OCI-LY3 (cell line): ENCODE results near the gene GJB6.
A peak's percentile ranks its signal among the peaks of the same experiment; 100 is the strongest.

ENCODE experiments used
- H2AFZ ChIP-seq: fragments of 200-600, 300-600 bp; shearing (Covaris generic); 2 replicates; pipeline ENCODE4 v1.6.0; 2014; ENCODE audit warnings: antibody characterized with exemption, low read depth, low read length
- H3K27ac ChIP-seq: fragments of 200-600, 300-600 bp; sonication (generic); 2 replicates; pipeline ENCODE4 v1.5.1; 2014; ENCODE audit warnings: mild to moderate bottlenecking, low read length, moderate library complexity, mixed read lengths
- H3K27me3 ChIP-seq: fragments of 200-600, 300-600 bp; sonication (generic); 2 replicates; pipeline ENCODE4 v1.6.1; 2014; ENCODE audit warnings: low read depth, low read length, mixed read lengths
- H3K36me3 ChIP-seq: fragments of 200-600, 300-600 bp; sonication (generic); replicated peaks from 2 replicates; pipeline ENCODE3; 2014; ENCODE audit warnings: low read depth, low read length, mixed read lengths
- H3K4me1 ChIP-seq: fragments of 300-600, 200-600 bp; sonication (generic); 2 replicates; pipeline ENCODE4 v1.6.1; 2014; ENCODE audit warnings: low read length, mixed read lengths
- H3K4me2 ChIP-seq: fragments of 200-600, 300-600 bp; sonication (generic); 2 replicates; pipeline ENCODE4 v1.6.1; 2014; ENCODE audit warnings: low read length, mixed read lengths
- H3K4me3 ChIP-seq: fragments of 300-600, 200-600 bp; sonication (generic); 2 replicates; pipeline ENCODE4 v1.5.1; 2014; ENCODE audit warnings: antibody characterized with exemption, mild to moderate bottlenecking, low read length, moderate library complexity
- H3K79me2 ChIP-seq: fragments of 300-600, 200-600 bp; shearing (Covaris generic); 2 replicates; pipeline ENCODE4 v1.6.1; 2014; ENCODE audit warnings: mild to moderate bottlenecking, low read length, mixed read lengths
- H3K9ac ChIP-seq: fragments of 300-600, 200-600 bp; shearing (Covaris generic); 2 replicates; pipeline ENCODE4 v1.6.0; 2014; ENCODE audit warnings: mild to moderate bottlenecking, low read length, moderate library complexity
- H3K9me3 ChIP-seq: fragments of 200-600, 300-600 bp; shearing (Covaris generic); 2 replicates; pipeline ENCODE4 v1.6.1; 2014; ENCODE audit warnings: low read length, mixed read lengths; ENCODE audit not compliant: insufficient read depth
- H4K20me1 ChIP-seq: fragments of 200-600, 300-600 bp; sonication (generic); 2 replicates; pipeline ENCODE4 v1.6.1; 2016; ENCODE audit warnings: low read length, mixed read lengths; ENCODE audit not compliant: insufficient read depth
- EZH2phosphoT487 ChIP-seq: fragments of 200-600 bp; shearing (Covaris generic); IDR thresholded peaks from 2 replicates; pipeline ENCODE4 v1.6.1; 2018; ENCODE audit warnings: antibody characterized with exemption, mixed run types, low read depth
- TF ChIP-seq, protein P1 (sequence below): fragments of 200-600, 300-600 bp; sonication (generic); IDR thresholded peaks from 2 replicates; pipeline ENCODE4 v1.5.1; 2014; ENCODE audit warnings: antibody characterized with exemption, low read length, low read depth

The GJB6 gene

DNA sequence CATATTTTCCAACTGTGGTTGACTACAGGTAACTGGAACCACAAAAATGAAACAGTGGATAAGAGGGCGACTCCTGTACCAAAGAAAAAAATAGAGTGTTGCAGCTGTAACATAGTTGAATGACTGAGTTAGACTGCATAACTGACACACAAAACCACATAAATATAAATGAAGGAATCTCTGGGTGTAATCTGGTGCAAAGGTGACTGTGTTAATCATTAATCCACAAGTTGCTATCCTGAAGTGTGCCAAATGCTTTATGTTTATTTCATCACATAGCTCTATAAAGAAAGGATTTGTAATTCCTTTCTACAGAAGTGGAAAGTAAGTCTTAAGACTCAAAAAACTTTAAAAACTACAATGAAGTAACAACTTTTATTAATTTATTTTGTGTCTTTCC is 33.3 kb downstream of the GJB6 start:
- H3K4me3 ChIP-seq: no peak overlapping the region
- no peak overlapping the region for H3K9ac ChIP-seq
- H3K27ac ChIP-seq: no peak overlapping the region
- no peak overlapping the region for H3K4me2 ChIP-seq
- no peak overlapping the region for H2AFZ ChIP-seq
- TF ChIP-seq, protein P1, sequence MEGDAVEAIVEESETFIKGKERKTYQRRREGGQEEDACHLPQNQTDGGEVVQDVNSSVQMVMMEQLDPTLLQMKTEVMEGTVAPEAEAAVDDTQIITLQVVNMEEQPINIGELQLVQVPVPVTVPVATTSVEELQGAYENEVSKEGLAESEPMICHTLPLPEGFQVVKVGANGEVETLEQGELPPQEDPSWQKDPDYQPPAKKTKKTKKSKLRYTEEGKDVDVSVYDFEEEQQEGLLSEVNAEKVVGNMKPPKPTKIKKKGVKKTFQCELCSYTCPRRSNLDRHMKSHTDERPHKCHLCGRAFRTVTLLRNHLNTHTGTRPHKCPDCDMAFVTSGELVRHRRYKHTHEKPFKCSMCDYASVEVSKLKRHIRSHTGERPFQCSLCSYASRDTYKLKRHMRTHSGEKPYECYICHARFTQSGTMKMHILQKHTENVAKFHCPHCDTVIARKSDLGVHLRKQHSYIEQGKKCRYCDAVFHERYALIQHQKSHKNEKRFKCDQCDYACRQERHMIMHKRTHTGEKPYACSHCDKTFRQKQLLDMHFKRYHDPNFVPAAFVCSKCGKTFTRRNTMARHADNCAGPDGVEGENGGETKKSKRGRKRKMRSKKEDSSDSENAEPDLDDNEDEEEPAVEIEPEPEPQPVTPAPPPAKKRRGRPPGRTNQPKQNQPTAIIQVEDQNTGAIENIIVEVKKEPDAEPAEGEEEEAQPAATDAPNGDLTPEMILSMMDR: no peak
- TF ChIP-seq EZH2phosphoT487: no peak
- peaks cover 19% of the 10 kb centered on the region for H3K27me3 ChIP-seq
- H3K4me1 ChIP-seq: peaks cover 4% of the 10 kb centered on the region; the same call in 1 of the 2 replicates
- H3K79me2 ChIP-seq: no peaks in the 10 kb centered on the region
- H3K9me3 ChIP-seq: no peaks in the 10 kb centered on the region
- no peaks in the 10 kb centered on the region for H3K36me3 ChIP-seq
- H4K20me1 ChIP-seq: no peaks in the 10 kb centered on the region

DNA sequence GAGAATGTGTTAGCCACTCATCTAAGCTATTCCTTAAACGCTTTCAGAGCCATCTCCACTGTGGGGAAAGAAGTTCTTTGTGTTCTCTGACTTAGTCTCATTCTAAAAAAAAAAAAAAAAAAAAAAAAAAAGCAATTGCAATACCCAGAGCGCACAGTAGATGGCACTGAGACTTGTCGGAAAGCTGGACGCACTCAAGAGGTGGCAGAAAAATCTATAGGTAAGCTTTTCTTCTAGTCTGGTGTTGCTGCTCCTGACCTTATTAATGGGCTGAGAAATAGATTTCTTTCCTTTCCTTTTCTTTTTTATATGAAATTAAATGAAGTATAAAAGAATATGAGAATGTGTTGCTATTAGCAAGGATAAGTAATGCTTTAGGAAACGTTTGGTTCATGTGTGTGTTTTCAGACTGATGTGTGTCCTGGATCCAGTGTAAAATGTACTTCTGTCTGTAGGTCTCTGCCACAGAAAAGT is 34.7 kb downstream of the GJB6 start:
- Histone ChIP-seq H2AFZ (peak overlapping the region; percentile 3; the same call in 1 of the 2 replicates), H3K4me2 (peak overlapping the region; percentile 46)

DNA sequence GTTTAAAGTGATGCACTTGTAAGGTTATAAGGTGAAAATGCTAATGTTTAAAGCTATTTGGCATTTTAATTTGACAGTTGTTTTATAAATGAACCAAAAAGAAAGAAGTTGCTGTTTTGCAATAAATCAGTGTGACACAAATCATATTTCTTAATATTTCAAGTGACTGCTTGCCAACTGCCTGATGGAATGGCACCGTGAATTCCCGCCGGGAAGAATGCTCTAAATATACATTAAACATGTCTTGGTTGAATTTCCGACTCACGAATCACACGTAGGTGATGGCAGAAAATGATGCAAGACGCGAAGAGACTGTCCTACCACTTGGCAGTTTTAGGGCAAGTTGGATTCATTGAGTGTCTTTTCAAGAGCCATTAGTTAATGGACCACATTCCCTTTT is 36.3 kb downstream of the GJB6 start:
- H3K36me3 ChIP-seq: no peaks in the 10 kb centered on the region
- H3K4me3 ChIP-seq: no peak overlapping the region
- H2AFZ ChIP-seq: no peak overlapping the region
- no peaks in the 10 kb centered on the region for H3K9me3 ChIP-seq
- H3K9ac ChIP-seq: no peak overlapping the region
- H4K20me1 ChIP-seq: no peaks in the 10 kb centered on the region
- no peaks in the 10 kb centered on the region for H3K79me2 ChIP-seq
- no peak overlapping the region for H3K4me2 ChIP-seq
- peaks cover 19% of the 10 kb centered on the region for H3K27me3 ChIP-seq
- no peak overlapping the region for H3K27ac ChIP-seq
- H3K4me1 ChIP-seq: peaks cover 4% of the 10 kb centered on the region; the same call in 1 of the 2 replicates
- no peak for TF ChIP-seq EZH2phosphoT487
- TF ChIP-seq, protein P1: no peak

More for the DNA sequence above, 34.7 kb downstream of the GJB6 start:
- no peaks in the 10 kb centered on the region for H4K20me1 ChIP-seq
- peaks cover 4% of the 10 kb centered on the region; the same call in 1 of the 2 replicates for H3K4me1 ChIP-seq
- no peaks in the 10 kb centered on the region for H3K36me3 ChIP-seq
- no peaks in the 10 kb centered on the region for H3K9me3 ChIP-seq
- H3K27ac ChIP-seq: no peak overlapping the region
- peak overlapping the region; percentile 19; the same call in 1 of the 2 replicates for H3K4me3 ChIP-seq
- no peak for TF ChIP-seq EZH2phosphoT487
- TF ChIP-seq, protein P1: peak; percentile 66
- H3K27me3 ChIP-seq: peaks cover 19% of the 10 kb centered on the region
- no peaks in the 10 kb centered on the region for H3K79me2 ChIP-seq
- no peak overlapping the region for H3K9ac ChIP-seq

DNA sequence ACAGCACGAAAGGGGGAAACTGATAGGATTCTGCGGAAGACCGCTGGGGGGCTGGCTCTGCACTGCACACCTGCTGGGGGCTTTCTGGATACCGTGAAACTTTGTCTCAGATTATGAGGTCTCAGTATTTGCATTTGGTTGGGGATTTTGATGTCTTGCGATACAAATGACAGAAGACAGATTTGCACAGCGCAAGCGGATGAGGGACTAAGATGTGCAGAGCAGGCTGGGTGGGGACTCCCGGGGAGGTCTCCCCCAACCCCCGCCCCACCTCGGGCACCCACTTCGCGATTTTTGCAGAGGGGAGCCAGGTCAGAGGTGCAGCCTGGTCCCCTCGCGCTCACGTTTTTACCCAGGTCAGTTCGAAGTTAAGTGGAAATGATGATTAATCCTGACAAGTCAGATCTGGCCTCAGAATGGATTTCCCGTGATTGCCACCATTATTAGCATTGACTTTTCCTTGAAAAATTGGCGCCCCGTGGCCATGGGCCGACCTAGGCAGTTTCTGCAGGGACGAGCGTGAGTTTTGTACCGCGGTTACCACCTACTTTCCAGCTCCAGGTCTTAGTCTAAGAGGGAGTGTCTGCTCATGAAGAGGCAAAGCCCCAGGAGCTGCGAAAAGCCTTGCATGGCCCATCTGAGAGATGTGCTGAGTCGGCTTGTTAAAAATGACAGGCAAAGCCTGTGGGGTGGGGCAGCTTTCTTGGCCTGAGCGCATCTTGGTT is 38.0 kb downstream of the GJB6 start:
- Histone ChIP-seq H3K27me3 (peaks cover 19% of the 10 kb centered on the region), H3K79me2 (no peaks in the 10 kb centered on the region), H4K20me1 (no peaks in the 10 kb centered on the region), H3K4me1 (peaks cover 4% of the 10 kb centered on the region; the same call in 1 of the 2 replicates), H3K4me3 (no peak overlapping the region), H3K9me3 (no peaks in the 10 kb centered on the region), H3K4me2 (no peak overlapping the region), H2AFZ (no peak overlapping the region), H3K36me3 (no peaks in the 10 kb centered on the region), H3K27ac (no peak overlapping the region), H3K9ac (no peak overlapping the region)
- no peak for TF ChIP-seq EZH2phosphoT487
- TF ChIP-seq, protein P1: no peak
